Stomach (tissue), 4 donors: ENCODE data around the gene TBC1D1.

Source experiments
- EP300 ChIP-seq: sonication (generic); formaldehyde crosslinking; IDR thresholded peaks from one replicate; pipeline ENCODE4 v1.6.1; 2017; ENCODE audit warnings: antibody characterized with exemption
- TF ChIP-seq, protein P1 (sequence below), 7 experiments: fragments of 450-650 bp in 4 of 7; fragments of 200-600 bp in 3 of 7; sonication (generic) in 3 of 7; IDR thresholded peaks; one replicate each; pipeline ENCODE4 v1.5.1; 2016 to 2019; ENCODE audit warnings: antibody characterized with exemption in 7 of 7, control low read depth in 2 of 7, mild to moderate bottlenecking in 1 of 7

DNA sequence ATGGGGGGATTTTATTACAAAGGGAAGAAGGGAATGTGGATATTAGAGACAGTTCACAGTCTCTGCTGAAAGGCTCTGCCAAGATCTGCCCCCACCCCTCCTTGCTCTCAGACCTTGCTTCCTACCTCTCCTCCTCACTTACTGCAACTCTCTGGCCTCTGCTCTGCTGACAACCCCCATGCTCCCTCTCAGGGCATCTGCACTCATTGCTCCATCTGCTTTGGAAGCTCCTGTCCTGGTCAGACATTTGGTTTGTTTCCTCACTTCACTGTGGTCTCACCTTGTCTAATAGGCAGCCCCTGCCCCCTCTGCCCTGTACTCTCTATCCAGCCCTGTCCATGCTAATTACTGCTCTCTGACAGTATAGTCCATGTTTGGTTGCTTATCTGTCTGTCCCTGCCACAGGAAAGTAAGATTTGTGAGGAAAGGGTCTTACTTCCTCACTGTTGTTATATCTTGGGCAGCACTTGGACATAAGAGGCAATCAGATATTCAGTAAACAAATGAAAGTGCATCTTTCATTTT lies 258.6 kb downstream of the TBC1D1 start:
- TF ChIP-seq, protein P1, sequence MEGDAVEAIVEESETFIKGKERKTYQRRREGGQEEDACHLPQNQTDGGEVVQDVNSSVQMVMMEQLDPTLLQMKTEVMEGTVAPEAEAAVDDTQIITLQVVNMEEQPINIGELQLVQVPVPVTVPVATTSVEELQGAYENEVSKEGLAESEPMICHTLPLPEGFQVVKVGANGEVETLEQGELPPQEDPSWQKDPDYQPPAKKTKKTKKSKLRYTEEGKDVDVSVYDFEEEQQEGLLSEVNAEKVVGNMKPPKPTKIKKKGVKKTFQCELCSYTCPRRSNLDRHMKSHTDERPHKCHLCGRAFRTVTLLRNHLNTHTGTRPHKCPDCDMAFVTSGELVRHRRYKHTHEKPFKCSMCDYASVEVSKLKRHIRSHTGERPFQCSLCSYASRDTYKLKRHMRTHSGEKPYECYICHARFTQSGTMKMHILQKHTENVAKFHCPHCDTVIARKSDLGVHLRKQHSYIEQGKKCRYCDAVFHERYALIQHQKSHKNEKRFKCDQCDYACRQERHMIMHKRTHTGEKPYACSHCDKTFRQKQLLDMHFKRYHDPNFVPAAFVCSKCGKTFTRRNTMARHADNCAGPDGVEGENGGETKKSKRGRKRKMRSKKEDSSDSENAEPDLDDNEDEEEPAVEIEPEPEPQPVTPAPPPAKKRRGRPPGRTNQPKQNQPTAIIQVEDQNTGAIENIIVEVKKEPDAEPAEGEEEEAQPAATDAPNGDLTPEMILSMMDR (IDR thresholded peaks at IDR 0.05): no peak
- no peak for TF ChIP-seq EP300
